HepG2 (cell line): ENCODE measurements around the gene FGFR4. TPM values are rescaled to one million over a fixed set of nuclear protein-coding genes. Genes with fewer than 3 reads are reported as not detected.
A peak's percentile ranks its signal among the peaks of the same experiment; 100 is the strongest.

Source experiments
- CEBPG ChIP-seq: IDR thresholded peaks from 2 replicates; pipeline ENCODE4 v1.6.1; 2016
- CENPT ChIP-seq: sonication (generic); formaldehyde crosslinking; IDR thresholded peaks from 2 replicates; pipeline ENCODE4 v1.8.0; 2022; ENCODE audit warnings: low read depth, mild to moderate bottlenecking, moderate library complexity, missing genetic modification reagents
- ELF1 ChIP-seq: sonication (generic); formaldehyde crosslinking; IDR thresholded peaks from 2 replicates; pipeline ENCODE4 v1.4.0; 2020; ENCODE audit warnings: missing genetic modification reagents
- FOXA3 ChIP-seq: IDR thresholded peaks from 2 replicates; pipeline ENCODE4 v1.6.1; 2016; ENCODE audit warnings: missing genetic modification reagents, missing compliant biosample characterization
- GABPA ChIP-seq, 2 experiments: IDR thresholded peaks; 2 replicates each; pipeline ENCODE4 v1.6.1; 2011 to 2016; ENCODE audit warnings: low read depth in 2 of 2, low read length in 1 of 2, missing biosample characterization in 1 of 2, missing genetic modification characterization in 1 of 2
- HNRNPH1 ChIP-seq: fragments of 200-400 bp; formaldehyde crosslinking; optimal IDR thresholded peaks from 2 replicates; pipeline ENCODE3; 2017; ENCODE audit warnings: mild to moderate bottlenecking, low read depth, low read length
- IKZF1 ChIP-seq: fragments of 450-650 bp; IDR thresholded peaks from 2 replicates; pipeline ENCODE4 v1.7.1; 2016
- MZF1 ChIP-seq: sonication (generic); formaldehyde crosslinking; IDR thresholded peaks from 2 replicates; pipeline ENCODE4 v1.8.1; 2023; ENCODE audit warnings: mild to moderate bottlenecking, missing genetic modification reagents, borderline replicate concordance
- NR2F2 ChIP-seq: IDR thresholded peaks from 2 replicates; pipeline ENCODE4 v1.6.1; 2012; ENCODE audit warnings: low read depth, inconsistent platforms, borderline replicate concordance
- PAF1 ChIP-seq: IDR thresholded peaks from 2 replicates; pipeline ENCODE4 v1.6.1; 2016; ENCODE audit warnings: missing genetic modification reagents, missing compliant biosample characterization
- SCMH1 ChIP-seq: sonication (generic); formaldehyde crosslinking; IDR thresholded peaks from 2 replicates; pipeline ENCODE4 v1.9.0; 2021; ENCODE audit warnings: missing genetic modification reagents, mild to moderate bottlenecking, borderline replicate concordance
- SETDB1 ChIP-seq: sonication (generic); formaldehyde crosslinking; IDR thresholded peaks from 2 replicates; pipeline ENCODE4 v1.5.1; 2020; ENCODE audit warnings: missing genetic modification reagents, mild to moderate bottlenecking, borderline replicate concordance
- ZNF263 ChIP-seq: sonication (generic); formaldehyde crosslinking; IDR thresholded peaks from 2 replicates; pipeline ENCODE4 v1.4.0; 2020; ENCODE audit warnings: missing genetic modification reagents
- ZNF317 ChIP-seq: sonication (generic); formaldehyde crosslinking; IDR thresholded peaks from 2 replicates; pipeline ENCODE4 v1.5.0; 2020; ENCODE audit warnings: mild to moderate bottlenecking, missing genetic modification reagents
- ZNF331 ChIP-seq: sonication (generic); formaldehyde crosslinking; IDR thresholded peaks from 2 replicates; pipeline ENCODE4 v1.4.0; 2020; ENCODE audit warnings: missing genetic modification reagents
- ZNF543 ChIP-seq: sonication (generic); formaldehyde crosslinking; IDR thresholded peaks from 2 replicates; pipeline ENCODE4 v1.4.0; 2020; ENCODE audit warnings: mild to moderate bottlenecking, missing genetic modification reagents
- ZNF547 ChIP-seq: sonication (generic); formaldehyde crosslinking; IDR thresholded peaks from 2 replicates; pipeline ENCODE4 v1.5.1; 2020; ENCODE audit warnings: mild to moderate bottlenecking, missing genetic modification reagents
- ZNF569 ChIP-seq: sonication (generic); formaldehyde crosslinking; IDR thresholded peaks from 2 replicates; pipeline ENCODE4 v1.5.0; 2020; ENCODE audit warnings: mild to moderate bottlenecking, missing genetic modification reagents, moderate library complexity, borderline replicate concordance
- ZNF577 ChIP-seq: sonication (generic); formaldehyde crosslinking; IDR thresholded peaks from 2 replicates; pipeline ENCODE4 v1.4.0; 2020; ENCODE audit warnings: mild to moderate bottlenecking, low read depth, missing genetic modification reagents, borderline replicate concordance
- ZNF589 ChIP-seq: sonication (generic); formaldehyde crosslinking; conservative IDR thresholded peaks from 2 replicates; pipeline ENCODE4 v1.8.0; 2022; ENCODE audit warnings: mild to moderate bottlenecking, moderate library complexity, missing genetic modification reagents
- ZNF7 ChIP-seq: IDR thresholded peaks from 2 replicates; pipeline ENCODE4 v1.6.1; 2016; ENCODE audit warnings: missing biosample characterization, missing genetic modification reagents
- ZNF709 ChIP-seq: sonication (generic); formaldehyde crosslinking; IDR thresholded peaks from 2 replicates; pipeline ENCODE4 v1.5.0; 2020; ENCODE audit warnings: mild to moderate bottlenecking, missing genetic modification reagents
- ZNF749 ChIP-seq: sonication (generic); formaldehyde crosslinking; IDR thresholded peaks from 2 replicates; pipeline ENCODE4 v1.8.0; 2022; ENCODE audit warnings: mild to moderate bottlenecking, missing genetic modification reagents, moderate library complexity, borderline replicate concordance
- ZNF768 ChIP-seq: sonication (generic); formaldehyde crosslinking; IDR thresholded peaks from 2 replicates; pipeline ENCODE4 v1.4.0; 2020; ENCODE audit warnings: missing genetic modification reagents
- ZNF780A ChIP-seq: sonication (generic); formaldehyde crosslinking; IDR thresholded peaks from 2 replicates; pipeline ENCODE4 v1.8.0; 2022; ENCODE audit warnings: mild to moderate bottlenecking, missing genetic modification reagents, moderate library complexity
- ZNF790 ChIP-seq: sonication (generic); formaldehyde crosslinking; IDR thresholded peaks from 2 replicates; pipeline ENCODE4 v1.8.0; 2022; ENCODE audit warnings: missing genetic modification reagents, mild to moderate bottlenecking, borderline replicate concordance
- ZNF878 ChIP-seq: sonication (generic); formaldehyde crosslinking; IDR thresholded peaks from 2 replicates; pipeline ENCODE4 v1.8.1; 2023; ENCODE audit warnings: mild to moderate bottlenecking, missing genetic modification reagents, moderate library complexity
- ZSCAN21 ChIP-seq: sonication (generic); formaldehyde crosslinking; IDR thresholded peaks from 2 replicates; pipeline ENCODE4 v1.8.0; 2022; ENCODE audit warnings: mild to moderate bottlenecking, missing genetic modification reagents, moderate library complexity, borderline replicate concordance
- polyA plus RNA-seq, 8 experiments: library from polyadenylated mRNA; depleted of rRNA in 3 of 8; stranded (reverse) in 7 of 8; unstranded in 1 of 8; fragments of >200 nt; fragmentation: Illumina TruSeq in 4 of 8; extraction: Trizol in 4 of 8; gene quantifications; 2 replicates each; pipeline versions ENCODE4 v1.2.1 to v1.2.3, GENCODE V29; 2011 to 2016; ENCODE audit warnings: low read depth in 4 of 8, missing spikeins in 1 of 8, mixed read lengths in 1 of 8; ENCODE audit not compliant: insufficient read depth in 1 of 8
- total RNA-seq, 5 experiments: library from RNA; depleted of rRNA; stranded (reverse); fragments of >200 nt; fragmentation: Illumina TruSeq; extraction: Trizol; gene quantifications; 2 replicates each; pipeline ENCODE4 v1.2.3, GENCODE V29; 2016; ENCODE audit warnings: low read depth in 1 of 5
- TF ChIP-seq, protein P1 (sequence below): sonication (generic); formaldehyde crosslinking; IDR thresholded peaks from 2 replicates; pipeline ENCODE4 v1.5.0; 2020; ENCODE audit warnings: missing genetic modification reagents, mild to moderate bottlenecking, borderline replicate concordance
- TF ChIP-seq, protein P2 (sequence below): sonication (generic); formaldehyde crosslinking; IDR thresholded peaks from 2 replicates; pipeline ENCODE4 v1.5.0; 2020; ENCODE audit warnings: mild to moderate bottlenecking, missing genetic modification reagents

The FGFR4 gene
- total and polyA plus RNA-seq, 2 of the 13 experiments (the other 11 are each of a cell fraction or from before 2014, with no cell fraction given) = 129 to 219 TPM

GRCh38 chr5:177087398-177088005, 787 bp downstream of the FGFR4 start (continued):
- TF ChIP-seq SCMH1 (CRISPR knock-in tag) (no peak), HNRNPH1 (no peak), ZNF543 (CRISPR knock-in tag) (no peak), ZSCAN21 (CRISPR knock-in tag) (no peak), ZNF569 (CRISPR knock-in tag) (no peak), CENPT (CRISPR knock-in tag) (peak; percentile 42; the same call in 1 of the 2 replicates), ZNF547 (no peak), SETDB1 (CRISPR knock-in tag) (no peak), ZNF768 (no peak; the same call in 1 of the 2 replicates), ZNF317 (CRISPR knock-in tag) (no peak), PAF1 (no peak), ZNF263 (no peak), ZNF790 (CRISPR knock-in tag) (peak; percentile 28; the same call in 1 of the 2 replicates), ZNF878 (0 out of 2 replicates have a peak, but pooled peaks have one; percentile 22), FOXA3 (no peak), ELF1 (CRISPR knock-in tag) (no peak), ZNF7 (no peak), IKZF1 (no peak), ZNF589 (CRISPR knock-in tag) (no peak; the same call in 1 of the 2 replicates), ZNF709 (CRISPR knock-in tag) (no peak), NR2F2 (peak; percentile 30; the same call in 1 of the 2 replicates), CEBPG (CRISPR knock-in tag) (no peak), MZF1 (no peak), ZNF577 (CRISPR knock-in tag) (0 out of 2 replicates have a peak, but pooled peaks have one; percentile 33), GABPA (IDR thresholded peaks at IDR 0.05; ENCODE audit: low read depth, low read length) (no peak), GABPA (CRISPR knock-in tag; IDR thresholded peaks at IDR 0.05; ENCODE audit: low read depth) (no peak), ZNF331 (CRISPR knock-in tag) (no peak), ZNF749 (CRISPR knock-in tag) (no peak; the same call in 1 of the 2 replicates), ZNF780A (CRISPR knock-in tag) (no peak)
- TF ChIP-seq, protein P1, sequence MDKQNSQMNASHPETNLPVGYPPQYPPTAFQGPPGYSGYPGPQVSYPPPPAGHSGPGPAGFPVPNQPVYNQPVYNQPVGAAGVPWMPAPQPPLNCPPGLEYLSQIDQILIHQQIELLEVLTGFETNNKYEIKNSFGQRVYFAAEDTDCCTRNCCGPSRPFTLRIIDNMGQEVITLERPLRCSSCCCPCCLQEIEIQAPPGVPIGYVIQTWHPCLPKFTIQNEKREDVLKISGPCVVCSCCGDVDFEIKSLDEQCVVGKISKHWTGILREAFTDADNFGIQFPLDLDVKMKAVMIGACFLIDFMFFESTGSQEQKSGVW (CRISPR knock-in tag) = no peak
- TF ChIP-seq, protein P2, sequence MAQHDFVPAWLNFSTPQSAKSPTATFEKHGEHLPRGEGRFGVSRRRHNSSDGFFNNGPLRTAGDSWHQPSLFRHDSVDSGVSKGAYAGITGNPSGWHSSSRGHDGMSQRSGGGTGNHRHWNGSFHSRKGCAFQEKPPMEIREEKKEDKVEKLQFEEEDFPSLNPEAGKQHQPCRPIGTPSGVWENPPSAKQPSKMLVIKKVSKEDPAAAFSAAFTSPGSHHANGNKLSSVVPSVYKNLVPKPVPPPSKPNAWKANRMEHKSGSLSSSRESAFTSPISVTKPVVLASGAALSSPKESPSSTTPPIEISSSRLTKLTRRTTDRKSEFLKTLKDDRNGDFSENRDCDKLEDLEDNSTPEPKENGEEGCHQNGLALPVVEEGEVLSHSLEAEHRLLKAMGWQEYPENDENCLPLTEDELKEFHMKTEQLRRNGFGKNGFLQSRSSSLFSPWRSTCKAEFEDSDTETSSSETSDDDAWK (CRISPR knock-in tag) = no peak
